ENCODE results near the gene GATC. TPM values are rescaled to one million over a fixed set of nuclear protein-coding genes. Genes with fewer than 3 reads are reported as not detected.

GATC gene
- total and polyA plus RNA-seq, 7 donors: 8.4 to 20.0 (median 17.4) TPM

- intact Hi-C loops (cut with DNase I): loop anchor here (2.0 to 5.0 kb wide), 3 partner anchors 27 to 86 kb away; partner anchors contain the start of genes COQ5, POP5 and SRSF9
- Histone ChIP-seq H3K4me3 (peak within 1 kb of the TSS; percentile 76 to 99 (median 86)), H3K4me1 (peaks cover 0 to 30% (median 24%) of the 10 kb centered on the region in 4 donors), H3K27ac (peak within 1 kb of the TSS; percentile 86 to 96 (median 92)), H3K36me3 (peaks cover 0 to 33% (median 0%) of the 10 kb centered on the region in 4 donors), H3K9me3 (no peaks in the 10 kb centered on the region), H3K27me3 (no peaks in the 10 kb centered on the region)
- 0 to 1% methylated on average over 53 of the region's 53 CpGs for WGBS, 2 donors
- TF ChIP-seq POLR2A (IDR thresholded peaks at IDR 0.05) (peak; percentile 84 to 86), POLR2AphosphoS5 (IDR thresholded peaks at IDR 0.05) (peak; percentile 87 to 98 (median 96)), EP300 (IDR thresholded peaks at IDR 0.05) (peak in 1 of 4 donors; percentile 32), CTCF (IDR thresholded peaks at IDR 0.05) (peak in 1 of 4 experiments; percentile 7)
- DNase-seq: peak; percentile 98
Observed at GRCh38 chr12:120495731-120496412, 49.6 kb downstream of the GATC start, which contains the start of gene DYNLL1. Gene DYNLL1, plus strand, starts transcription at chr12:120496113. Its CDS starts 309 bp downstream, at chr12:120496422.

GRCh38 chr12:120496413-120497340 is 50.4 kb downstream of the GATC start:
- Histone ChIP-seq H3K27ac (peak overlapping the region; percentile 86 to 96 (median 92)), H3K4me1 (peaks cover 0 to 30% (median 24%) of the 10 kb centered on the region in 4 donors), H3K27me3 (no peaks in the 10 kb centered on the region), H3K4me3 (peak overlapping the region; percentile 76 to 99 (median 86)), H3K9me3 (no peaks in the 10 kb centered on the region), H3K36me3 (peaks cover 0 to 33% (median 0%) of the 10 kb centered on the region in 4 donors)
- no peak for TF ChIP-seq POLR2AphosphoS5 (IDR thresholded peaks at IDR 0.05)
- no peak for TF ChIP-seq POLR2A (IDR thresholded peaks at IDR 0.05)
- no peak for TF ChIP-seq EP300 (IDR thresholded peaks at IDR 0.05)
- TF ChIP-seq CTCF (IDR thresholded peaks at IDR 0.05): no peak
- intact Hi-C loops (cut with DNase I): loop anchor here (2.0 to 5.0 kb wide), 2 partner anchors 32 to 86 kb away; partner anchors contain the start of genes COQ5 and POP5
- DNase-seq: peak; percentile 84
- WGBS, 2 donors: 1% methylated on average over 47 of the region's 47 CpGs

DNA sequence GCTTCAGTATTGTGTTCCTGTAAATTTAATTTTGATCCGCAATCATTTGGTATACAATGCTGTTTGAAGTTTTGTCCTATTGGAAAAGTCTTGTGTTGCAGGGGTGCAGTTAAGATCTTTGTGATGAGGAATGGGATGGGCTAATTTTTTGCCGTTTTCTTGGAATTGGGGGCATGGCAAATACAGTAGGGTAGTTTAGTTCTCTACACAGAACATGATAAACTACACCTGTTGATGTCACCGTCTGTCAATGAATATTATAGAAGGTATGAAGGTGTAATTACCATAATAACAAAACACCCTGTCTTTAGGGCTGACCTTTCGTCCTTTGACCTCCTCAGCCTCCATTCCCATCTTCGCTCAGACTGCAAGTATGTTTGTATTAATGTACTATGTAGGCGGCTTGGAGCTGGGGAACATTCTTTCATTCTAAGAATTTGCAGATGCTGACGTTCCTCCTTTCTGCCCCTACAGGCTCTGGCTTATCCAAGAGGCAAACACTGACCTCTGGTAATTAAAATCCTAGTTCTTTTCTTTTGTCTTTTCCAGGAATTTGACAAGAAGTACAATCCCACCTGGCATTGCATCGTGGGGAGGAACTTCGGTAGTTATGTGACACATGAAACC is 51.4 kb downstream of the GATC start:
- H3K4me1 ChIP-seq: peaks cover 0 to 30% (median 24%) of the 10 kb centered on the region in 4 donors
- TF ChIP-seq CTCF (IDR thresholded peaks at IDR 0.05): no peak
- TF ChIP-seq POLR2A (IDR thresholded peaks at IDR 0.05): no peak
- TF ChIP-seq POLR2AphosphoS5 (IDR thresholded peaks at IDR 0.05): no peak
- TF ChIP-seq EP300 (IDR thresholded peaks at IDR 0.05): no peak
- H3K4me3 ChIP-seq: peak overlapping the region; percentile 76 to 99 (median 86)
- H3K27ac ChIP-seq: peak overlapping the region; percentile 86 to 96 (median 92)
- no peaks in the 10 kb centered on the region for H3K27me3 ChIP-seq
- peaks cover 0 to 36% (median 3%) of the 10 kb centered on the region in 4 donors for H3K36me3 ChIP-seq
- intact Hi-C loops (cut with DNase I): loop anchor here (2.0 to 5.0 kb wide), 2 partner anchors 31 to 85 kb away; partner anchors contain the start of genes COQ5 and POP5
- 15 to 38% methylated on average over 9 of the region's 9 CpGs for WGBS, 2 donors
- H3K9me3 ChIP-seq: no peaks in the 10 kb centered on the region
- no peak for DNase-seq

- intact Hi-C loops (cut with DNase I): loop anchor here (5.0 kb wide), 1 partner anchor 83 kb away; the partner anchor contains the start of gene POP5
- Histone ChIP-seq H3K36me3 (peaks cover 4 to 49% (median 11%) of the 10 kb centered on the region in 4 donors), H3K9me3 (no peaks in the 10 kb centered on the region), H3K27me3 (no peaks in the 10 kb centered on the region), H3K4me3 (no peak overlapping the region), H3K4me1 (peaks cover 0 to 30% (median 24%) of the 10 kb centered on the region in 4 donors), H3K27ac (peak overlapping the region in 2 of 4 donors; percentile 86 to 92)
- DNase-seq: no peak
- WGBS, 2 donors: 75 to 88% methylated on average over 3 of the region's 3 CpGs
- TF ChIP-seq CTCF (IDR thresholded peaks at IDR 0.05): no peak
- no peak for TF ChIP-seq EP300 (IDR thresholded peaks at IDR 0.05)
- TF ChIP-seq POLR2A (IDR thresholded peaks at IDR 0.05): no peak
- TF ChIP-seq POLR2AphosphoS5 (IDR thresholded peaks at IDR 0.05): no peak
Observed at GRCh38 chr12:120498870-120499515, 52.7 kb downstream of the GATC start.
